ENCODE data around the gene PCBP3. TPM values are rescaled to one million over a fixed set of nuclear protein-coding genes. Genes with fewer than 3 reads are reported as not detected.

PCBP3 gene
- total and polyA plus RNA-seq, 2 donors (not counting 3 experiments of a cell fraction or from before 2014, with no cell fraction given): 0.06 to 1.1 TPM

- Histone ChIP-seq H3K9ac (replicated peaks; ENCODE audit: extremely low read depth, insufficient read depth, low read length) (no peak overlapping the region), H3K27me3 (ENCODE audit: control insufficient read depth in 2 of 2, insufficient read depth in 2 of 2, low read length in 2 of 2) (peaks cover 6 to 22% of the 10 kb centered on the region in 2 experiments), H3K36me3 (ENCODE audit: control insufficient read depth in 2 of 2, extremely low read depth in 1 of 2, insufficient read depth in 2 of 2, low read length in 2 of 2) (no peaks in the 10 kb centered on the region), H4K20me1 (replicated peaks; ENCODE audit: control insufficient read depth, extremely low read depth, insufficient read depth, low read length) (no peaks in the 10 kb centered on the region), H3K9me1 (replicated peaks; ENCODE audit: control insufficient read depth, extremely low read depth, insufficient read depth, low read length) (no peaks in the 10 kb centered on the region), H2AFZ (ENCODE audit: low read depth, low read length) (no peak overlapping the region), H3K4me2 (ENCODE audit: insufficient read depth, low read length) (no peak overlapping the region), H3K27ac (ENCODE audit: insufficient read depth, low read depth, low read length) (no peak overlapping the region), H3K4me3 (replicated peaks in 1 of 3; ENCODE audit: insufficient read depth in 1 of 3, low read depth in 1 of 3, low read length in 3 of 3) (no peak overlapping the region), H3K9me3 (replicated peaks; ENCODE audit: control insufficient read depth, insufficient read depth, low read length) (no peaks in the 10 kb centered on the region), H3K79me2 (ENCODE audit: control insufficient read depth, insufficient read depth, low read length) (no peaks in the 10 kb centered on the region), H3K4me1 (ENCODE audit: control insufficient read depth, extremely low read depth, insufficient read depth, low read length) (no peaks in the 10 kb centered on the region)
- POLR2A ChIA-PET: no interaction called here
- no TSS peak for BruUV-seq (replicated peaks)
- intact Hi-C loops (cut with micrococcal nuclease): no loop called here
- dilution Hi-C loops (cut with MboI; ENCODE audit: extremely low pct_ligation_motif_present, low sequenced_read_pairs): no loop called here
- FAIRE-seq (no peak), DNase-seq (ENCODE audit: low read depth, low spot score) (no peak)
- CTCF ChIA-PET: interaction anchor here (1.0 kb wide), 1 partner anchor 74 kb away, joined by 3 read pairs; no protein-coding TSS in a partner anchor
- TF ChIP-seq MYC (IDR thresholded peaks at IDR 0.05; ENCODE audit: low read depth, low read length): no peak
- no peak for TF ChIP-seq POLR2AphosphoS5 (IDR thresholded peaks at IDR 0.05; ENCODE audit: insufficient read depth, low read depth, low read length)
- no peak for TF ChIP-seq EZH2 (IDR thresholded peaks at IDR 0.05; ENCODE audit: borderline replicate concordance, low read depth, low read length, severe bottlenecking)
- TF ChIP-seq CTCF (IDR thresholded peaks at IDR 0.05; ENCODE audit: extremely low read depth in 1 of 2, insufficient read depth in 1 of 2, low read depth in 1 of 2, low read length in 2 of 2): no peak
- no peak for TF ChIP-seq GATA2 (IDR thresholded peaks at IDR 0.05; ENCODE audit: insufficient read depth, insufficient read length, low read depth, low read length)
- TF ChIP-seq FOS (IDR thresholded peaks at IDR 0.05; ENCODE audit: borderline replicate concordance, insufficient read depth, low read length): no peak
- TF ChIP-seq POLR2A (IDR thresholded peaks at IDR 0.05; ENCODE audit: low read depth, low read length): no peak
- TF ChIP-seq JUN (IDR thresholded peaks at IDR 0.05; ENCODE audit: borderline replicate concordance, insufficient read depth, insufficient read length, low read depth): no peak
- TF ChIP-seq, protein P1, sequence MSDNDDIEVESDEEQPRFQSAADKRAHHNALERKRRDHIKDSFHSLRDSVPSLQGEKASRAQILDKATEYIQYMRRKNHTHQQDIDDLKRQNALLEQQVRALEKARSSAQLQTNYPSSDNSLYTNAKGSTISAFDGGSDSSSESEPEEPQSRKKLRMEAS (IDR thresholded peaks at IDR 0.05; ENCODE audit: insufficient read depth, insufficient read length): no peak
Measured at GRCh38 chr21:45954261-45954660, 310.7 kb downstream of the PCBP3 start.

All from endothelial cell of umbilical vein (primary cell).